ENCODE data around the gene PLD1. TPM values are rescaled to one million over a fixed set of nuclear protein-coding genes. Genes with fewer than 3 reads are reported as not detected.

Gene PLD1
- total RNA-seq, 1 donor from 2014 or later, result 0.93 TPM

DNA sequence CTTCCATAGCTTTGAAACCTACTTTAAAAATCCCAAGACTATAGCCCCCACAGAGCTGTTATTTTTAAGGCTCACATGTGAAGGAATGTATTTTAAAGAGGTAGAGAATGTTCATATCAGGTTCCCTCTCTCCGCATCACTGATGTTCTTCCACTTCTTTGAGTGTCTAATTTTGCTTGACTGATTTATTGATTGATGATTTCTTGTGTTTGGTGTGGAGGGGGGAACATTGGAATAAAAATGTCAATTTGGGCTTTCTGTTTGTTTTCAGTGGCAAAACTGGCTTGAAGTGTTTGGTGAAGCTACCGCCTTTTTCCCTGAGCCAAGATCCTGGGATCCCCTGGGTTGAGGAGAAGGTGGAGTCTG is 30.1 kb upstream of the PLD1 start:
- Mint-ChIP-seq H3K27ac (ENCODE audit: unreplicated experiment) (peak overlapping the region; percentile 85), H3K4me1 (peaks cover 33% of the 10 kb centered on the region), H3K36me3 (ENCODE audit: low read depth) (no peaks in the 10 kb centered on the region), H3K4me3 (no peak overlapping the region), H3K27me3 (ENCODE audit: low read depth) (no peaks in the 10 kb centered on the region), H3K9me3 (peaks cover 3% of the 10 kb centered on the region)
- no peak for TF ChIP-seq CTCF (conservative IDR thresholded peaks at IDR 0.05)
- DNase-seq (ENCODE audit: low read depth, low spot score), result no peak

DNA sequence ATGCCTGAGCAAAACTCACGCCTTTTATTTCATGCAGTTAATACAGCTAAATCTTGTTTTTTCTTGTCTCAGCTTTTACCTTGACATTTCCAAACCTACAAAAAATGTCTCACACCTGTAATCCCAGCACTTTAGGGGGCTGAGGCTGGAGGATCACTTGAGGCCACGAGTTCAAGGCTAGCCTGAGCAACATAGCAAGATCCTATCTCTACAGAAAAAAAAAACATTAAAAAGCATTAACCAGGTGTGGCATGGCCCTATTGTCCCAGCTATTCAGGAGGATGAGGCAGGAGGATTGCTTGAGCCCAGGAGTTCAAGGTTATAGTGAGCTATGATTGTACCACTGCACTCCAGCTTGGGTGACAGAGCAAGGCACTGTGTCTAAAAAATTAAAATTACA is 29.0 kb upstream of the PLD1 start:
- Mint-ChIP-seq H3K4me1 (peaks cover 44% of the 10 kb centered on the region), H3K27ac (ENCODE audit: unreplicated experiment) (no peak overlapping the region), H3K9me3 (no peaks in the 10 kb centered on the region), H3K27me3 (ENCODE audit: low read depth) (no peaks in the 10 kb centered on the region), H3K4me3 (no peak overlapping the region), H3K36me3 (ENCODE audit: low read depth) (no peaks in the 10 kb centered on the region)
- DNase-seq (ENCODE audit: low read depth, low spot score), result no peak
- TF ChIP-seq CTCF (conservative IDR thresholded peaks at IDR 0.05), result no peak

GRCh38 chr3:171838218-171838720 is 28.0 kb upstream of the PLD1 start:
- Mint-ChIP-seq H3K4me1 (peaks cover 48% of the 10 kb centered on the region), H3K4me3 (no peak overlapping the region), H3K36me3 (ENCODE audit: low read depth) (no peaks in the 10 kb centered on the region), H3K27ac (ENCODE audit: unreplicated experiment) (peak overlapping the region; percentile 28), H3K27me3 (ENCODE audit: low read depth) (no peaks in the 10 kb centered on the region), H3K9me3 (no peaks in the 10 kb centered on the region)
- DNase-seq (ENCODE audit: low read depth, low spot score), result peak; percentile 26
- no peak for TF ChIP-seq CTCF (conservative IDR thresholded peaks at IDR 0.05)

- no peak for TF ChIP-seq CTCF (conservative IDR thresholded peaks at IDR 0.05)
- no peaks in the 10 kb centered on the region for H3K27me3 Mint-ChIP-seq (ENCODE audit: low read depth)
- DNase-seq (ENCODE audit: low read depth, low spot score), result no peak
- no peaks in the 10 kb centered on the region for H3K36me3 Mint-ChIP-seq (ENCODE audit: low read depth)
- H3K27ac Mint-ChIP-seq (ENCODE audit: unreplicated experiment), result no peak overlapping the region
- no peak overlapping the region for H3K4me3 Mint-ChIP-seq
- H3K4me1 Mint-ChIP-seq, result peaks cover 45% of the 10 kb centered on the region
- no peaks in the 10 kb centered on the region for H3K9me3 Mint-ChIP-seq
Observed at GRCh38 chr3:171837698-171838097, 27.4 kb upstream of the PLD1 start.

- DNase-seq (ENCODE audit: low read depth, low spot score), result no peak
- no peaks in the 10 kb centered on the region for H3K9me3 Mint-ChIP-seq
- no peak for TF ChIP-seq CTCF (conservative IDR thresholded peaks at IDR 0.05)
- H3K27me3 Mint-ChIP-seq (ENCODE audit: low read depth), result no peaks in the 10 kb centered on the region
- peaks cover 45% of the 10 kb centered on the region for H3K4me1 Mint-ChIP-seq
- no peaks in the 10 kb centered on the region for H3K36me3 Mint-ChIP-seq (ENCODE audit: low read depth)
- H3K27ac Mint-ChIP-seq (ENCODE audit: unreplicated experiment), result no peak overlapping the region
- no peak overlapping the region for H3K4me3 Mint-ChIP-seq
Observed at GRCh38 chr3:171836855-171837254, 26.6 kb upstream of the PLD1 start.

DNA sequence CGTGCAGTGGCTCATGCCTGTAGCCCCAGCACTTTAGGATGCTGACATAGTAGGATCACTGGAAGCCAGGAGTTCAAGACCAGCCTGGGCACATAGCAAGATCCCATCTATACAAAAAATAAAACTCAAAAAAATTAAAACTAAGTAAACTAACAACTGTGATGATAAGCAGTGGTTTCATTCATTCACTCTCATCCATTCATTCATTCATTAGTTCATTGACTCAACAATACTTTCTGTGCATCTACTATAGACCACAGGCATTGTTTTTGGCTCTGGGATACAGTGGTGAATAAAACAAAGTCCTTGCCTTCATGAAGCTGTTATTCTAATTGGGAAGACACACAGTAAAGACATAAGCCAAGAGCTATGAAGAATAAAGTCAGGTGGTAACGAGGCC is 25.3 kb upstream of the PLD1 start:
- no peaks in the 10 kb centered on the region for H3K36me3 Mint-ChIP-seq (ENCODE audit: low read depth)
- H3K27me3 Mint-ChIP-seq (ENCODE audit: low read depth), result no peaks in the 10 kb centered on the region
- no peak overlapping the region for H3K4me3 Mint-ChIP-seq
- H3K27ac Mint-ChIP-seq (ENCODE audit: unreplicated experiment), result no peak overlapping the region
- no peaks in the 10 kb centered on the region for H3K9me3 Mint-ChIP-seq
- TF ChIP-seq CTCF (conservative IDR thresholded peaks at IDR 0.05), result no peak
- no peak for DNase-seq (ENCODE audit: low read depth, low spot score)
- peaks cover 32% of the 10 kb centered on the region for H3K4me1 Mint-ChIP-seq

All from neural crest cell (in vitro differentiated cells).